Loucy (cell line): ENCODE results near the gene DCAKD.
A peak's percentile ranks its signal among the peaks of the same experiment; 100 is the strongest.

Experiments used
- H2AFZ ChIP-seq: fragments of 200-600 bp; sonication (generic); 2 replicates; pipeline ENCODE4 v1.6.0; 2016; ENCODE audit warnings: antibody characterized with exemption, mild to moderate bottlenecking, low read length, moderate library complexity
- H3F3A ChIP-seq: fragments of 200-600 bp; 2 replicates; pipeline ENCODE4 v1.6.0; 2016; ENCODE audit warnings: antibody characterized with exemption, low read depth, mild to moderate bottlenecking
- H3K27me3 ChIP-seq: fragments of 200-600 bp; sonication (generic); 2 replicates; pipeline ENCODE4 v1.6.1; 2014; ENCODE audit warnings: low read length, mild to moderate bottlenecking; ENCODE audit not compliant: insufficient read depth, poor library complexity, severe bottlenecking
- H3K36me3 ChIP-seq: fragments of 200-600 bp; sonication (generic); 2 replicates; pipeline ENCODE4 v1.6.1; 2016; ENCODE audit warnings: low read length; ENCODE audit not compliant: insufficient read depth
- H3K4me1 ChIP-seq: fragments of 200-600 bp; sonication (generic); 2 replicates; pipeline ENCODE4 v1.5.1; 2014; ENCODE audit warnings: low read length, mild to moderate bottlenecking; ENCODE audit not compliant: insufficient read depth, poor library complexity, severe bottlenecking
- H3K4me2 ChIP-seq: fragments of 200-600 bp; sonication (generic); 2 replicates; pipeline ENCODE4 v1.6.0; 2014; ENCODE audit warnings: antibody characterized with exemption, low read length, low read depth, mild to moderate bottlenecking; ENCODE audit not compliant: poor library complexity, severe bottlenecking
- H3K4me3 ChIP-seq: fragments of 200-600 bp; sonication (generic); 2 replicates; pipeline ENCODE4 v1.5.1; 2014; ENCODE audit warnings: low read length, mild to moderate bottlenecking, mixed read lengths; ENCODE audit not compliant: poor library complexity, severe bottlenecking
- H3K79me2 ChIP-seq: fragments of 200-600 bp; sonication (generic); 2 replicates; pipeline ENCODE4 v1.6.1; 2014; ENCODE audit warnings: low read length; ENCODE audit not compliant: insufficient read depth
- H3K9ac ChIP-seq: fragments of 200-600 bp; sonication (generic); 2 replicates; pipeline ENCODE4 v1.6.0; 2014; ENCODE audit warnings: mild to moderate bottlenecking, low read depth, low read length, moderate library complexity; ENCODE audit not compliant: poor library complexity, severe bottlenecking
- H3K9me2 ChIP-seq: fragments of 200-600 bp; sonication (generic); replicated peaks from 2 replicates; pipeline ENCODE4 v1.6.1; 2016; ENCODE audit warnings: low read depth, low read length, mixed read lengths
- H3K9me3 ChIP-seq: fragments of 200-600 bp; sonication (generic); 2 replicates; pipeline ENCODE4 v1.6.1; 2014; ENCODE audit warnings: mild to moderate bottlenecking, antibody characterized with exemption, low read length, low read depth; ENCODE audit not compliant: insufficient read depth
- H4K20me1 ChIP-seq: fragments of 200-600 bp; sonication (generic); 2 replicates; pipeline ENCODE4 v1.6.0; 2014; ENCODE audit warnings: antibody characterized with exemption, low read length, mild to moderate bottlenecking; ENCODE audit not compliant: insufficient read depth, poor library complexity, severe bottlenecking
- CTCF ChIP-seq: fragments of 200-600 bp; sonication (generic); conservative IDR thresholded peaks from 2 replicates; pipeline ENCODE4 v1.5.1; 2014; ENCODE audit warnings: mild to moderate bottlenecking, antibody characterized with exemption, low read length
- EZH2phosphoT487 ChIP-seq: fragments of 200-600 bp; IDR thresholded peaks from 2 replicates; pipeline ENCODE4 v1.6.1; 2018; ENCODE audit warnings: antibody characterized with exemption, mild to moderate bottlenecking, moderate library complexity, borderline replicate concordance

Gene DCAKD

GRCh38 chr17:45022288-45022648 is 29.2 kb downstream of the DCAKD start:
- Histone ChIP-seq H3K79me2 (no peaks in the 10 kb centered on the region), H3K36me3 (no peaks in the 10 kb centered on the region), H3K4me2 (no peak overlapping the region), H3K9me2 (no peaks in the 10 kb centered on the region), H3K9me3 (no peaks in the 10 kb centered on the region), H4K20me1 (no peaks in the 10 kb centered on the region), H3F3A (no peaks in the 10 kb centered on the region), H3K4me1 (peaks cover 4% of the 10 kb centered on the region), H2AFZ (no peak overlapping the region), H3K27me3 (no peaks in the 10 kb centered on the region), H3K9ac (no peak overlapping the region), H3K4me3 (no peak overlapping the region)
- TF ChIP-seq CTCF (peak; percentile 8), EZH2phosphoT487 (no peak)

GRCh38 chr17:45021607-45022287 is 29.7 kb downstream of the DCAKD start:
- Histone ChIP-seq H3K4me1 (peaks cover 4% of the 10 kb centered on the region), H3K9me3 (no peaks in the 10 kb centered on the region), H3K9ac (no peak overlapping the region), H3K4me2 (peak overlapping the region; percentile 54), H3K9me2 (no peaks in the 10 kb centered on the region), H3K36me3 (no peaks in the 10 kb centered on the region), H4K20me1 (no peaks in the 10 kb centered on the region), H3K4me3 (no peak overlapping the region), H3K79me2 (no peaks in the 10 kb centered on the region), H2AFZ (no peak overlapping the region), H3F3A (no peaks in the 10 kb centered on the region), H3K27me3 (no peaks in the 10 kb centered on the region)
- peak; percentile 76 for TF ChIP-seq CTCF
- TF ChIP-seq EZH2phosphoT487 = no peak

- no peak for TF ChIP-seq EZH2phosphoT487
- TF ChIP-seq CTCF = no peak
- no peaks in the 10 kb centered on the region for H3K79me2 ChIP-seq
- H3K9ac ChIP-seq = no peak overlapping the region
- H3K9me3 ChIP-seq = no peaks in the 10 kb centered on the region
- H3K9me2 ChIP-seq = no peaks in the 10 kb centered on the region
- H3K4me2 ChIP-seq = no peak overlapping the region
- H4K20me1 ChIP-seq = no peaks in the 10 kb centered on the region
- H2AFZ ChIP-seq = no peak overlapping the region
- H3F3A ChIP-seq = no peaks in the 10 kb centered on the region
- no peaks in the 10 kb centered on the region for H3K27me3 ChIP-seq
- H3K4me1 ChIP-seq = peaks cover 4% of the 10 kb centered on the region
- H3K4me3 ChIP-seq = no peak overlapping the region
- H3K36me3 ChIP-seq = no peaks in the 10 kb centered on the region
Measured at GRCh38 chr17:45020354-45021138, 30.9 kb downstream of the DCAKD start.
